Measurements from ENCODE around the gene SLC6A20.

Gene SLC6A20

GRCh38 chr3:45716790-45717336, 79.5 kb downstream of the SLC6A20 start:
- no peak for DNase-seq (ENCODE audit: low read depth)

GRCh38 chr3:45715945-45716344, 80.4 kb downstream of the SLC6A20 start:
- DNase-seq (ENCODE audit: low read depth): no peak

GRCh38 chr3:45712434-45713110, 83.8 kb downstream of the SLC6A20 start:
- no peak for DNase-seq (ENCODE audit: low read depth)

DNA sequence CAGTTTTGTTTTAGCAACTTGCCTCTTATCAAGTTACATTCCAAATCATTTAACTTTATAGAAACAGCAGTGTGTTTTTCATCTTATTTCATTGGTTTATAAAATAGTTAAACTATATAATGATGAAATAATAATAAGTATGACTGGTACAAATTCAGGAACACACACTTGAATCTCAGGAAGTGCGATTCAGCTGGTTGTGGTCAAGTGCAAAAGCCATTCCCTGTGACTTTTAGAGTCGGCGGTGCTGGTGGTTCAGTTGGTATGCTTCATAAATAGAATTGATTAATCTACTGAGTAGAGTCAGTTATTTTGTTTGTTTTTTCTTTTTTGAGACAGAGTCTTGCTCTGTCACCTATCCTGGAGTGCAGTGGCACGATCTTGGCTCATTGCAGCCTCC, 84.4 kb downstream of the SLC6A20 start:
- no peak for DNase-seq (ENCODE audit: low read depth)

DNA sequence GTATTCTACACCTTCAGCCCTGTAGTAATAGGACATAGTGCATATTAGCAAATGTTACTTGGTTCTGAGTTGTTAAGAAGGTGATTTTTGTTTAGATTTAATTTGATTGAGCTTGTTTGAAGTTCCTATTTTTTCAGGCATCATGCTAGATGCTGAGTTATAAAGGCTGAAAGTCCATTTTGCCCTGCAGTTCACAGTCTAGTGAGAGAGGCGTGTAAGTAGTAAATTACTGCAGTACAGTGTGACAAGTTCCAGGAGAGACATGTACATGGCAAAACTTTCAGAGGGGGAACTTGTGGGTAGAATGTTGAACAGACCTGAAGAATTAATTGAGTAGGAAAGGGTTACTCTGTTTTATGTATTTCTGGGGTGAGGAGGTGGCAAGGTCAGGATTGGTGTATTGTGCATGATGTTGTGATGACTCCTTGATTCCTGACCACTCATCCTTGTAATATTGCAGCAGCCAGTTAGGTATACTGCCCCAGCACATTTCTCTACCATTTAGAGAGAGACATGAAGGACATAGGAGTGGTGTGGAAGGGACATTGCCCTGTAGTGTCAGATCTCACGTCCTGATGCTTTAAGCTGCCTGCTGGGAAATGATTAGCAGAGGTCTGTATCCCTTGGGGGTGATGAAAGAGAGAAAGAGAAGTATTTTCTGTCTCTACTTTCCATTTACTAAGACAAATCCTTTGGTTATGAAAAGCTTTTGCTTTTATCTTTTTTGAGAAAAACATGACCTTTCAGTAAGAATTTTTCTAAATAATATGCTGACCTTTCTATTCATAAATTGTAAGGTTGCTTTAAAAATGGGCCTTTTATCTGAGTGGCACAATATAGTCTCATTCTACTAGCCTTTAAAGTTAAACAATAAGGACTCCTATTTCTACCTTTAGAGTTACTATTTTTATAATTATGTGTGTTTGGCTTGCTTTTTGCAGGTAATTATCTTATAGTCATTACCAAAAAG, 90.2 kb downstream of the SLC6A20 start:
- DNase-seq (ENCODE audit: low read depth): no peak

Data from stimulated activated CD8-positive, alpha-beta memory T cell treated with anti-CD3 and anti-CD28 coated beads, Interleukin-12 subunit alpha, Interleukin-12 subunit beta, amount 100 ng/mL, for 1 hour (primary cell).